AG10803 (cell line): ENCODE results near the gene FMNL2.
"Not testable (repeated sequence)": the region's sequence is repeated elsewhere in the genome, so short reads cannot be mapped to it uniquely, and the experiment has no call there.

ENCODE experiments used
- DNase-seq: peaks from one replicate; pipeline ENCODE4 v3.0.0; 2010; ENCODE audit warnings: low read depth
- H3K4me3 ChIP-seq: 2 replicates; pipeline ENCODE4 v1.5.1; 2011; ENCODE audit warnings: mild to moderate bottlenecking, low read length, control low read depth
- TF ChIP-seq, protein P1 (sequence below): conservative IDR thresholded peaks from 2 replicates; pipeline ENCODE4 v1.5.1; 2011; ENCODE audit warnings: mild to moderate bottlenecking, low read length, control low read depth, inconsistent platforms

Gene FMNL2

DNA sequence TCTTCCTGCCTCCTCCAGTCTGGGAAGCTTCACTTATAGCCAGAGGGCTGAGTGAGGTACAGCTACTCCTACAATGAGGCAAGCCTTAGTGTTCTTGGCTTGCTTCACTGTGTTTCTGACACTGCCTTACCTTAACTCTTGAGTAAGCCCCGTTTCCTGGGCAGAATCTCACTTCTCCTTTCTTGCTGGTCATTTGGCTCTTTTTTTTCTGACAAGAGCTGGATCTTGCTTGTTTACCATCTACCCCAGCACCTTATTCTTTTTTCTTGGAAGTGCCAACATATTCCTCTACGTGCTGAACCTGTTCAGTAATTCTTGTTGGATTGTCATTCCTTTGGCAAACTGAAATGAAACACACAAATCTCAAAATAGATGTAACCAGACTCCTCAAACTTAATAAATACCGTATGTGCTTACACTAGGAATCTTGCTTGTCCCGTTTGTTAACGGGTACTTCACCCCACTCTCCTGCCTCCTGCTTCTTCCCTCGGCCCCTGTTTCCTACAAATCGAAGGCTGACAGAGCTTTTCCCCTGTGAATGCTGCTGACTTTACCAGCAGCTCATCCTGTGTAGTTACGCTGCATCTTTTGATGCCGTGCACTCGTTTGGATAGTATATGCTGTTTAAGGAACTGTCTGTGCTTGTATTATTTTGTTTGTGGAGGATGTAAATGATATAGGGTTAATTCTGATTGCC is 132.2 kb downstream of the FMNL2 start:
- TF ChIP-seq, protein P1, sequence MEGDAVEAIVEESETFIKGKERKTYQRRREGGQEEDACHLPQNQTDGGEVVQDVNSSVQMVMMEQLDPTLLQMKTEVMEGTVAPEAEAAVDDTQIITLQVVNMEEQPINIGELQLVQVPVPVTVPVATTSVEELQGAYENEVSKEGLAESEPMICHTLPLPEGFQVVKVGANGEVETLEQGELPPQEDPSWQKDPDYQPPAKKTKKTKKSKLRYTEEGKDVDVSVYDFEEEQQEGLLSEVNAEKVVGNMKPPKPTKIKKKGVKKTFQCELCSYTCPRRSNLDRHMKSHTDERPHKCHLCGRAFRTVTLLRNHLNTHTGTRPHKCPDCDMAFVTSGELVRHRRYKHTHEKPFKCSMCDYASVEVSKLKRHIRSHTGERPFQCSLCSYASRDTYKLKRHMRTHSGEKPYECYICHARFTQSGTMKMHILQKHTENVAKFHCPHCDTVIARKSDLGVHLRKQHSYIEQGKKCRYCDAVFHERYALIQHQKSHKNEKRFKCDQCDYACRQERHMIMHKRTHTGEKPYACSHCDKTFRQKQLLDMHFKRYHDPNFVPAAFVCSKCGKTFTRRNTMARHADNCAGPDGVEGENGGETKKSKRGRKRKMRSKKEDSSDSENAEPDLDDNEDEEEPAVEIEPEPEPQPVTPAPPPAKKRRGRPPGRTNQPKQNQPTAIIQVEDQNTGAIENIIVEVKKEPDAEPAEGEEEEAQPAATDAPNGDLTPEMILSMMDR, result no peak
- no peak overlapping the region for H3K4me3 ChIP-seq
- peak; percentile 20 for DNase-seq

GRCh38 chr2:152467677-152468410 is 132.9 kb downstream of the FMNL2 start:
- no peak for DNase-seq
- no peak overlapping the region for H3K4me3 ChIP-seq
- TF ChIP-seq, protein P1, result no peak

DNA sequence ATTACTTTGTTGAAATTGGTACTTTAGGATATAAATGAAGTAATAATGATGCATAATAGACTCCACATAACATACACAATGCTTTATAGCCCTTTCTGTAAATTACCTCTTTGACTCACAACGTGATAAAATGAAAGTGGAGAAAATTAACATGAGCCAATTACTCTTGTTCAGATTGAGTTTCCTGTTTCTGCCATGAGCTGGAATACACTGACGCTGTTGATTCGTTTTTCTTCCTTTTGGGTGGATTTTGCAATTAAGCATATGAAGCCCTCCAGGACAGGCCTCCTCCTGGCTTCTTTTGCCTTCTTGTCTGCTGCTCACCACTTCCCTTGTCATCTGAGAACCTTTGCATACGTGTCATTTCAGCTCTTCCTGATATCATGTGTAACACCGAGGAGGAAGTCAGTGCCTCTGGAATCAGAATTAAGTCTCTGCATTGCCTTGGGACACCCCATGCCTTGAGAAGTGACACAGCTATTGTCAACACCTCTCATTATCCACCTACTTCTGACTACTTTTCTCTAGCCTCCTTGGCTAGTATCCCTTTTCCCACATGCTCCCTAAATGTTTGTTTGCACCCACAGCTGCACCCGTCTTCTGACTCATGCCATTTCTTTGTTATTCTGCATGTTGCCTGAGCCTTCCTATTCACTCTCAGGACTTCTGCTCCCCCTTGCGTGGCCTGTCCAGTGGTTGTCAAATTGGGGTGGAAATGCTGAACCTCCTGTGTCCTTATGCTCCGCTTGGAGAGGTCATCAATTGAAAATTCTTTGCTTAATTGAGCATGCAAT is 134.1 kb downstream of the FMNL2 start:
- DNase-seq, result no peak
- TF ChIP-seq, protein P1, result no peak
- H3K4me3 ChIP-seq, result no peak overlapping the region

GRCh38 chr2:152470861-152471854 is 136.2 kb downstream of the FMNL2 start:
- H3K4me3 ChIP-seq, result no peak overlapping the region
- DNase-seq, result no peak
- TF ChIP-seq, protein P1, result no peak

DNA sequence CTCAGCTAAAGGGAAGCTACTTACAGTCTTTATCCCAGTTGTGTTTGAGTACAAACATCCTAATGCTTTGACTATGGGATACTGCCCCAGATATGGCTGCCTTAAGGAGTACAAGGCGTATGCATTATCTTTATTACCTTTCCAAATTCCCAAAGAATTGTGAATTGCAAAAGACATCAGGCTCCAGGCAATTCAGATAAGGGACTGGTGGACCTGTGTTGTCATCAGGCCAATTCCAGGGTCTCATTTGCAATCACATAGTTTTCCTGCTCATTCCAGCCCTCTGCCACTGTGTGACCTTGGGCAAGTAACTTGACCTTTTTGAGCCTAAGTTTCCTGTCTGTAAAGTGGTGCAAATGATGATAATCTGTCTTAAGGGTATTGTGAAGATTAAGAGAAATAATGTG is 137.5 kb downstream of the FMNL2 start:
- DNase-seq, result no peak
- TF ChIP-seq, protein P1, result no peak

DNA sequence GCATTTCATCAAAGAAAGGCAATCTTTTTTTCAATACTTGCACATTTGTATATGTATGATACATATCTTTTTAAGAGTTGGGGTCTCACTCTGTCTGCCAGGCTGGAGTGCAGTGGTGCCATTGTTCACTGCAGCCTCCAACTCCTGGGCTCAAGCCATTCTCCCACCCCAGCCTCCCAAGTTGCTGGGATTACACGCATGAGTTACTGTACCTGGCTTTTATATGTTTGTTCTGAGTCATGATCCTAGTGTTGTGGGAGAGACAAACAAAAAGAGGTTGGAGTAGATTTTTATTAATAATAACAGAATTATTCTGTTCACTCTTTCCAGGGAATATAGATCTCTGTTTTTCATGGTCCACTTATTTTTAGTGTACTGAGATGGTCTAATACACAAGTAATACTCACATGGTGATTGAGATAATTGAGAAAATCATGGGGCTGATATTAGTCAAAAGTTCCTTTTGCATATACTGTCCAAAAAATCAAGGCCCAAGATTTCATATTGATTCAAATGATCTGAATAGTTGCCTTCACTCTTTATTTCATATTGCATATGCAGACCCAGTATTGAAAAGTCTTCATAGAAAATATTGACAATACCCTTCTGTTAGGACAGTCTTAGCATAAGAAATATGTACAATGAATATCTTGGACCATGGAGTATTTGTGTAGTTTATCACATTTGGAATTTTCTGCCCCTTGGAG is 138.3 kb downstream of the FMNL2 start:
- TF ChIP-seq, protein P1, result no peak
- no peak for DNase-seq
- H3K4me3 ChIP-seq, result no peak overlapping the region

More for the DNA sequence above, 137.5 kb downstream of the FMNL2 start:
- H3K4me3 ChIP-seq, result no peak overlapping the region

GRCh38 chr2:152474523-152474922 is 139.5 kb downstream of the FMNL2 start:
- not testable (repeated sequence) for DNase-seq

More at GRCh38 chr2:152474523-152474922, 139.5 kb downstream of the FMNL2 start:
- H3K4me3 ChIP-seq, result not testable (repeated sequence)
